Activated T-helper 17 cell treated with anti-CD3 and anti-CD28 coated beads, Interleukin-2, amount 50 U/mL, for 72 hours (primary cell): ENCODE results near the gene DMAC2. TPM values are rescaled to one million over a fixed set of nuclear protein-coding genes. Genes with fewer than 3 reads are reported as not detected.
"Not testable (repeated sequence)": the region's sequence is repeated elsewhere in the genome, so short reads cannot be mapped to it uniquely, and the experiment has no call there.

Experiments used
- ATAC-seq: fragments of 150-1000 bp; cut with Tn5 transposase; replicated peaks from 2 replicates; pipeline ENCODE4 v1.10.0; 2021; ENCODE audit warnings: mild to moderate bottlenecking, moderate library complexity
- H3K27ac Mint-ChIP-seq: one replicate; pipeline ENCODE4 v1.8.0; 2022; ENCODE audit warnings: mixed read lengths
- H3K27me3 Mint-ChIP-seq: one replicate; pipeline ENCODE4 v1.8.0; 2022; ENCODE audit warnings: mixed read lengths
- H3K36me3 Mint-ChIP-seq: one replicate; pipeline ENCODE4 v1.8.0; 2022; ENCODE audit warnings: low read depth, mild to moderate bottlenecking, mixed read lengths
- H3K4me1 Mint-ChIP-seq: one replicate; pipeline ENCODE4 v1.8.0; 2022; ENCODE audit warnings: mixed read lengths
- H3K4me3 Mint-ChIP-seq: one replicate; pipeline ENCODE4 v1.8.0; 2022; ENCODE audit warnings: mild to moderate bottlenecking, mixed read lengths
- H3K9me3 Mint-ChIP-seq: one replicate; pipeline ENCODE4 v1.8.0; 2022; ENCODE audit warnings: mixed read lengths
- total RNA-seq, 2 donors: library from RNA; stranded (reverse); gene quantifications; one replicate each; pipeline ENCODE4 v1.2.3, GENCODE V29; 2022

Gene DMAC2
- 10 to 100 TPM; 34.0 to 66.2 TPM for total RNA-seq

GRCh38 chr19:41439441-41440222 is at the start of gene DMAC2:
DMAC2 (minus strand) TSS chr19:41439912; CDS start chr19:41439899, 13 bp downstream.
- ATAC-seq, result peak; percentile 97
- H3K4me1 Mint-ChIP-seq, result peaks cover 9% of the 10 kb centered on the region
- H3K27ac Mint-ChIP-seq, result no peak within 1 kb of the TSS

GRCh38 chr19:41486953-41487352 is 47.2 kb upstream of the DMAC2 start:
- H3K36me3 Mint-ChIP-seq, ATAC-seq, H3K4me1 Mint-ChIP-seq, H3K27ac Mint-ChIP-seq, H3K9me3 Mint-ChIP-seq, H3K4me3 Mint-ChIP-seq: not testable (repeated sequence)
- H3K27me3 Mint-ChIP-seq, result peaks cover 34% of the 10 kb centered on the region

More at GRCh38 chr19:41439441-41440222, at the start of gene DMAC2:
- Mint-ChIP-seq H3K4me3 (no peak within 1 kb of the TSS), H3K36me3 (peaks cover 10% of the 10 kb centered on the region), H3K9me3 (no peaks in the 10 kb centered on the region), H3K27me3 (peaks cover 6% of the 10 kb centered on the region)

- H3K27me3 Mint-ChIP-seq, result peaks cover 46% of the 10 kb centered on the region
These were observed 45.1 kb upstream of the DMAC2 start for GRCh38 chr19:41484822-41485221.

GRCh38 chr19:41480336-41480735 is 40.6 kb upstream of the DMAC2 start:
- Mint-ChIP-seq H3K9me3 (no peaks in the 10 kb centered on the region), H3K4me1 (no peaks in the 10 kb centered on the region), H3K4me3 (no peak overlapping the region), H3K36me3 (no peaks in the 10 kb centered on the region), H3K27me3 (peaks cover 51% of the 10 kb centered on the region), H3K27ac (no peak overlapping the region)
- no peak for ATAC-seq

More at GRCh38 chr19:41484822-41485221, 45.1 kb upstream of the DMAC2 start:
- Mint-ChIP-seq H3K27ac (no peak overlapping the region), H3K9me3 (no peaks in the 10 kb centered on the region), H3K4me1 (no peaks in the 10 kb centered on the region), H3K4me3 (no peak overlapping the region), H3K36me3 (no peaks in the 10 kb centered on the region)
- ATAC-seq, result no peak

- Mint-ChIP-seq H3K4me1 (no peaks in the 10 kb centered on the region), H3K27ac (no peak overlapping the region), H3K9me3 (no peaks in the 10 kb centered on the region), H3K4me3 (no peak overlapping the region), H3K36me3 (no peaks in the 10 kb centered on the region), H3K27me3 (peaks cover 46% of the 10 kb centered on the region)
- no peak for ATAC-seq
These were observed 40.1 kb upstream of the DMAC2 start for GRCh38 chr19:41479757-41480191.

- Mint-ChIP-seq H3K4me1 (no peaks in the 10 kb centered on the region), H3K4me3 (no peak overlapping the region), H3K27me3 (peaks cover 42% of the 10 kb centered on the region), H3K36me3 (no peaks in the 10 kb centered on the region), H3K9me3 (no peaks in the 10 kb centered on the region), H3K27ac (no peak overlapping the region)
- no peak for ATAC-seq
These were observed 39.4 kb upstream of the DMAC2 start for GRCh38 chr19:41478875-41479756.

GRCh38 chr19:41478171-41478570 is 38.5 kb upstream of the DMAC2 start:
- Mint-ChIP-seq H3K27ac (no peak overlapping the region), H3K4me3 (no peak overlapping the region), H3K27me3 (peaks cover 41% of the 10 kb centered on the region), H3K4me1 (no peaks in the 10 kb centered on the region), H3K9me3 (no peaks in the 10 kb centered on the region), H3K36me3 (no peaks in the 10 kb centered on the region)
- ATAC-seq, result no peak

GRCh38 chr19:41476583-41476982 is 36.9 kb upstream of the DMAC2 start:
- Mint-ChIP-seq H3K27me3 (peaks cover 48% of the 10 kb centered on the region), H3K4me1 (no peaks in the 10 kb centered on the region), H3K4me3 (no peak overlapping the region), H3K9me3 (no peaks in the 10 kb centered on the region), H3K27ac (no peak overlapping the region), H3K36me3 (no peaks in the 10 kb centered on the region)
- ATAC-seq, result no peak

- not testable (repeated sequence) for H3K4me1 Mint-ChIP-seq, H3K36me3 Mint-ChIP-seq, H3K9me3 Mint-ChIP-seq
- peak; percentile 53 for ATAC-seq
- Mint-ChIP-seq H3K4me3 (peak overlapping the region; percentile 58), H3K27ac (peak overlapping the region; percentile 57), H3K27me3 (peaks cover 30% of the 10 kb centered on the region)
These were observed 23.8 kb upstream of the DMAC2 start for GRCh38 chr19:41463257-41464256.

GRCh38 chr19:41462497-41462896 is 22.8 kb upstream of the DMAC2 start:
- Mint-ChIP-seq H3K36me3 (no peaks in the 10 kb centered on the region), H3K9me3 (no peaks in the 10 kb centered on the region), H3K27me3 (peaks cover 21% of the 10 kb centered on the region), H3K4me1 (peaks cover 10% of the 10 kb centered on the region), H3K4me3 (peak overlapping the region; percentile 58), H3K27ac (no peak overlapping the region)
- no peak for ATAC-seq

- Mint-ChIP-seq H3K4me1 (peaks cover 15% of the 10 kb centered on the region), H3K27me3 (no peaks in the 10 kb centered on the region), H3K4me3 (peak overlapping the region; percentile 15), H3K27ac (peak overlapping the region; percentile 58), H3K36me3 (no peaks in the 10 kb centered on the region), H3K9me3 (no peaks in the 10 kb centered on the region)
- peak; percentile 97 for ATAC-seq
These were observed 17.5 kb upstream of the DMAC2 start for GRCh38 chr19:41457241-41457640.

- Mint-ChIP-seq H3K27me3 (no peaks in the 10 kb centered on the region), H3K27ac (peak overlapping the region; percentile 58), H3K4me3 (peak overlapping the region; percentile 15), H3K36me3 (no peaks in the 10 kb centered on the region), H3K9me3 (no peaks in the 10 kb centered on the region), H3K4me1 (peaks cover 15% of the 10 kb centered on the region)
- no peak for ATAC-seq
These were observed 16.7 kb upstream of the DMAC2 start for GRCh38 chr19:41456342-41456918.

- no peak for ATAC-seq
- Mint-ChIP-seq H3K27ac (peak overlapping the region; percentile 58), H3K9me3 (no peaks in the 10 kb centered on the region), H3K27me3 (no peaks in the 10 kb centered on the region), H3K4me1 (peaks cover 15% of the 10 kb centered on the region), H3K4me3 (no peak overlapping the region), H3K36me3 (no peaks in the 10 kb centered on the region)
These were observed 16.2 kb upstream of the DMAC2 start for GRCh38 chr19:41455936-41456335.
